ENCODE measurements around the gene SMAD6.

- TF ChIP-seq CTCF (IDR thresholded peaks at IDR 0.05) = no peak
- TF ChIP-seq POLR2A (IDR thresholded peaks at IDR 0.05) = no peak
Observed at GRCh38 chr15:66674756-66675155, 27.3 kb upstream of the SMAD6 start.

Data from heart left ventricle (tissue), 13 donors.